Lower lobe of right lung (tissue), 2 donors: Measurements from ENCODE around the gene PDXDC1. TPM values are rescaled to one million over a fixed set of nuclear protein-coding genes. Genes with fewer than 3 reads are reported as not detected.

ENCODE experiments used
- ATAC-seq, 2 donors: fragments of 200-7000 bp; cut with Tn5 transposase; one replicate each; pipeline ENCODE4 v1.9.1; 2020 to 2022; ENCODE audit warnings: mild to moderate bottlenecking in 2 of 2, moderate library complexity in 2 of 2
- DNase-seq: peaks from one replicate; pipeline ENCODE4 v3.0.0-alpha.2; 2020
- H3K27ac ChIP-seq: fragments of 200-600 bp; one replicate; pipeline ENCODE4 v1.8.0; 2022
- H3K27me3 ChIP-seq: fragments of 200-600 bp; one replicate; pipeline ENCODE4 v1.8.0; 2022; ENCODE audit warnings: low read depth
- H3K36me3 ChIP-seq: fragments of 200-600 bp; one replicate; pipeline ENCODE4 v1.8.0; 2022; ENCODE audit warnings: mild to moderate bottlenecking
- H3K4me1 ChIP-seq: fragments of 200-600 bp; one replicate; pipeline ENCODE4 v1.8.0; 2022
- H3K4me3 ChIP-seq: fragments of 200-600 bp; one replicate; pipeline ENCODE4 v1.8.0; 2022; ENCODE audit warnings: mild to moderate bottlenecking
- H3K9me3 ChIP-seq: fragments of 200-600 bp; one replicate; pipeline ENCODE4 v1.8.0; 2022
- intact Hi-C: fragments of 100-400 bp; cut with DNase I; formaldehyde crosslinking; loops from one replicate; pipeline ENCODE4 v1.11.0; 2022
- total RNA-seq: library from RNA; stranded (reverse); fragmentation: NEBNext Ultra II Directional; extraction: Animal tissue kit (Norgen Biotek cat#: 25700); gene quantifications from one replicate; pipeline ENCODE4 v1.2.1, GENCODE V29; 2021
- TF ChIP-seq, protein P1 (sequence below): fragments of 200-600 bp; IDR thresholded peaks from one replicate; pipeline ENCODE4 v1.8.0; 2022; ENCODE audit warnings: antibody characterized with exemption, mild to moderate bottlenecking
- donor health status: DM: no; HTN: yes; CAD: no; lungs with severe emphysema.

PDXDC1 gene
- total RNA-seq, 1 donor from 2014 or later: 103 TPM

DNA sequence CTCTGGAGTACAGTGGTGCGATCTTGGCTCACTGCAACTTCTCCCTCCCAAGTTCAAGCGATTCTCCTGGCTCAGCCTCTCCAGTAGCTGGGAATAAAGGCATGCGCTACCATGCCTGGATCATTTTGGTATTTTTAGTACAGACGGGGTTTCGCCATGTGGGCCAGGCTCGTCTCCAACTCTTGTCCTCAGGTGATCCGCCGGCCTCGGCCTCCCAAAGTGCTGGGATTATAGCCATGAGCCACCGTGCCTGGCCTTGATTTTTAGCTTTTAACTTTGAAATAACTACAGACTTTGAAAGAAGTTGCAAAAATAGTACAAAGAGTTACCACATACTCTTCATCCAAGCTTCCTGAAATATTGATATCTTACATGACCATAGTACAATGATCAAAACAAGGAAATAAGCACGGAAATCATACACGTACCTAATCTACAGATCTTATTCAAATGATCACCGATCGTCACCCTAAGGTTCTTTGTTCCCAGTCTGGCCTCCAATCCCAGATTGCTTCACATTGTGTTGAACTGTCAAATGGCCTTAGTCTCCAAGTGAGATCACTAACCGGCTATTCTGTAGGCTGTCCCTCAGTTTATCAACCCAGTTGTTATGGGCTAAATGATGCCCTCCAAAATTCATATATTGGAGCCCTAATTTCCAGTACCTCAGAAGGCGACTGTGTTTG is 19.1 kb upstream of the PDXDC1 start:
- no peak overlapping the region for H3K27ac ChIP-seq
- no peaks in the 10 kb centered on the region for H3K36me3 ChIP-seq
- no peaks in the 10 kb centered on the region for H3K27me3 ChIP-seq
- H3K9me3 ChIP-seq: no peaks in the 10 kb centered on the region
- intact Hi-C loops: no loop called here
- H3K4me3 ChIP-seq: no peak overlapping the region
- no peak for DNase-seq
- no peak for ATAC-seq
- TF ChIP-seq, protein P1, sequence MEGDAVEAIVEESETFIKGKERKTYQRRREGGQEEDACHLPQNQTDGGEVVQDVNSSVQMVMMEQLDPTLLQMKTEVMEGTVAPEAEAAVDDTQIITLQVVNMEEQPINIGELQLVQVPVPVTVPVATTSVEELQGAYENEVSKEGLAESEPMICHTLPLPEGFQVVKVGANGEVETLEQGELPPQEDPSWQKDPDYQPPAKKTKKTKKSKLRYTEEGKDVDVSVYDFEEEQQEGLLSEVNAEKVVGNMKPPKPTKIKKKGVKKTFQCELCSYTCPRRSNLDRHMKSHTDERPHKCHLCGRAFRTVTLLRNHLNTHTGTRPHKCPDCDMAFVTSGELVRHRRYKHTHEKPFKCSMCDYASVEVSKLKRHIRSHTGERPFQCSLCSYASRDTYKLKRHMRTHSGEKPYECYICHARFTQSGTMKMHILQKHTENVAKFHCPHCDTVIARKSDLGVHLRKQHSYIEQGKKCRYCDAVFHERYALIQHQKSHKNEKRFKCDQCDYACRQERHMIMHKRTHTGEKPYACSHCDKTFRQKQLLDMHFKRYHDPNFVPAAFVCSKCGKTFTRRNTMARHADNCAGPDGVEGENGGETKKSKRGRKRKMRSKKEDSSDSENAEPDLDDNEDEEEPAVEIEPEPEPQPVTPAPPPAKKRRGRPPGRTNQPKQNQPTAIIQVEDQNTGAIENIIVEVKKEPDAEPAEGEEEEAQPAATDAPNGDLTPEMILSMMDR: no peak
- no peaks in the 10 kb centered on the region for H3K4me1 ChIP-seq

DNA sequence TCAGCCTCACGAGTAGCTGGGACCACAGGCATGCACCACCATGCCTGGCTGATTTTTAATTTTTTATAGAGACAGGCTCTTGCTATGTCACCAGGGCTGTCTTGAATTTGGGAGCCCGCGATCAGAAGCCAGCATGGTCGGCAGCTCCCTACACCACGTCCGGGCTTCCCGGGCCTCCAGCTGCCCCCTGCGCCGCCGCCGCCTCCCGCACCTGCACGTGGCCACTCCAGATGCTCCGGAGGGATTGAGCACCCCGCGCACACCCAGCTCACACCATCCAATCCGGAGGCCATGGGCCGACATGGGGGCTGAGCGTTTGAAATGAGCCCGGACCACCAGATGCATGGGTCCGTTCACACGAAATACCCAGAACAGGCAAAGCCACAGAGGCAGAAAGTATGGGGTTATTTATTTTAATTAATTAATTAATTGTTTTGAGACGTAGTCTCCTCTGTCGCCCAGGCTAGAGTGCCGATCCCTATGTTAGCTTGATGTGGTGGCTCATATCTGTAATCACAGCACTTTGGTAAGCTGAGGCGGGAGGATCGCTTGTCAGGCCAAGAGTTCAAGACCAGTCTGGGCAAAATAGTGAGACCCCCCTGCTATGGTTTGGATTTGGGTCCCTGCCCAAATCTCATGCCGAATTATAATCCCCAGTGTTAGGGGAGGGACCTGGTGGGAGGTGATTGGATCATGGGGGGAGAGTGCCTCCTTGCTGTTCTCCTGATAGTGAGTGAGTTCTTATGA is 17.1 kb upstream of the PDXDC1 start:
- H3K36me3 ChIP-seq: no peaks in the 10 kb centered on the region
- intact Hi-C loops: no loop called here
- ATAC-seq (peak in 1 of 2 donors; percentile 21), DNase-seq (no peak)
- no peaks in the 10 kb centered on the region for H3K9me3 ChIP-seq
- no peaks in the 10 kb centered on the region for H3K4me1 ChIP-seq
- no peaks in the 10 kb centered on the region for H3K27me3 ChIP-seq
- H3K27ac ChIP-seq: no peak overlapping the region
- no peak overlapping the region for H3K4me3 ChIP-seq
- TF ChIP-seq, protein P1: no peak

DNA sequence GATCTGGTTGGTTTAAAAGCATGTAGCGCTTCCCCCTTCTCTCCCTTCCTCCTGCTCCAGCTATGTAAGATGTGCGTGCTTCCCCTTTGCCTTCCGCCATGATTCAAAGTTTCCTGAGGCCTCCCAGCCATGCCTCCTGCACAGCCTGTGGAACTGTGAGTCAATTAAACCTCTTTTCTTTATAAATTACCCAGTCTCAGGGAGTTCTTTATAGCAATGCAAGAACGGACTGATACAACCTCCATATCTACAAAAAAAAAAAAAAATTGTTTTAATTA is 16.6 kb upstream of the PDXDC1 start:
- ATAC-seq (no peak), DNase-seq (no peak)
- no peaks in the 10 kb centered on the region for H3K4me1 ChIP-seq
- no peak overlapping the region for H3K4me3 ChIP-seq
- no peaks in the 10 kb centered on the region for H3K36me3 ChIP-seq
- intact Hi-C loops: no loop called here
- no peaks in the 10 kb centered on the region for H3K9me3 ChIP-seq
- no peak overlapping the region for H3K27ac ChIP-seq
- no peaks in the 10 kb centered on the region for H3K27me3 ChIP-seq
- TF ChIP-seq, protein P1: no peak

DNA sequence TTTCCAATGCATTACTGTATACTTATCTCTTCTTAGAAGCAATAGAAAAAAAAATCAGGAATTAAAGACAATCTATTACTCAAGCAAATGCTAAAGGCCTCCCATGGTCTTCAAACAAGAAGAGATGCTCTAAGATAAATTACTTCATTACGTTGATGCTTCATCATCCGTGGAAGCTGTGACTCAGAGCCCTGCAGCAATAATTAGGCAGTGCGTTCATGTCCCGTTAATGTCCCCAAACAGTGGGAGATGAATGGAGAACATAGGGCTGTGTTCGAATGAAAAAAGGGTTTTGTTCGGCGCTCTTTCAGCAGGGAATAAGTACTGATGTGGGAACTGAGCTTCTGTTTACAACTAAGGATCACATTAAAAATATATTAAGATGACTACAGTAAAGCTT is 15.9 kb upstream of the PDXDC1 start:
- H3K27ac ChIP-seq: no peak overlapping the region
- intact Hi-C loops: no loop called here
- no peaks in the 10 kb centered on the region for H3K27me3 ChIP-seq
- no peaks in the 10 kb centered on the region for H3K9me3 ChIP-seq
- no peak overlapping the region for H3K4me3 ChIP-seq
- DNase-seq (no peak), ATAC-seq (no peak)
- no peaks in the 10 kb centered on the region for H3K36me3 ChIP-seq
- H3K4me1 ChIP-seq: no peaks in the 10 kb centered on the region
- TF ChIP-seq, protein P1: no peak

DNA sequence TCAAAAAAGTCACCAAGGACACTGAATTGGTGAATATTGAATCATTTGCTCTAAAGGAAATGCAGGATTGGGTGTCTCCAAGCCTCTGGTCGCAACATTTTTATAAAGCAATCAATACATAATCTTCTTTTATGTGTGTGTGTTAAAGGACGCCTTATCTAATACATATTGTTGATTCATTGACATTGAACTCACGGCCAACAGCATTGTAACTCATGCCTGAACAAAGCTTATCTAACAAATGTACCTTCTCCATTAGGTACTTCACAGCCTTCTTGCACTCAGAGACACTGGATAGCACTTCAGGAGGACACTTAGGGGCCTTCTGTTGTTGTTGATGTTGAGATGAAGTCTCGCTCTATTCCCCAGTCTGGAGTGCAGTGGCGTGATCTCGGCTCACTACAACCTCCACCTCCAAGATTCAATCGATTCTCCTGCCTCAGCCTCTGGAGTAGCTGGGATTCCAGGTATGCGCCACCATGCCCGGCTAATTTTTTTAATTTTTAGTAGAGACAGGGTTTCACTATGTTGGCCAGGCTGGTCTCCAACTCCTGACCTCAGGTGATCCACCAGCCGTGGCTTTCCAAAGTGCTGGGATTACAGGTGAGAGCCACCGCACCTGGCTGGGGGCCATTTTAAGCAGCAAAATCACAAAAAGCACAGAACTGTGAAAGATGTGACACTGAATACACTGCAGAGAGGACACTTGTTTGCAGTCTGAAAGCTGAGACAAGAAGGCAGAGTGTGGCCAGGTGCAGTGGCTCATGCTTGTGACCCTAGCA is 13.2 kb upstream of the PDXDC1 start:
- H3K27me3 ChIP-seq: no peaks in the 10 kb centered on the region
- no peak overlapping the region for H3K4me3 ChIP-seq
- no peaks in the 10 kb centered on the region for H3K36me3 ChIP-seq
- DNase-seq (no peak), ATAC-seq (no peak)
- H3K4me1 ChIP-seq: no peaks in the 10 kb centered on the region
- TF ChIP-seq, protein P1: no peak
- no peaks in the 10 kb centered on the region for H3K9me3 ChIP-seq
- no peak overlapping the region for H3K27ac ChIP-seq
- intact Hi-C loops: no loop called here
